ENCODE measurements around the gene CD302.

GRCh38 chr2:159762075-159762474 lies 35.9 kb downstream of the CD302 start:
- TF ChIP-seq, protein P1, sequence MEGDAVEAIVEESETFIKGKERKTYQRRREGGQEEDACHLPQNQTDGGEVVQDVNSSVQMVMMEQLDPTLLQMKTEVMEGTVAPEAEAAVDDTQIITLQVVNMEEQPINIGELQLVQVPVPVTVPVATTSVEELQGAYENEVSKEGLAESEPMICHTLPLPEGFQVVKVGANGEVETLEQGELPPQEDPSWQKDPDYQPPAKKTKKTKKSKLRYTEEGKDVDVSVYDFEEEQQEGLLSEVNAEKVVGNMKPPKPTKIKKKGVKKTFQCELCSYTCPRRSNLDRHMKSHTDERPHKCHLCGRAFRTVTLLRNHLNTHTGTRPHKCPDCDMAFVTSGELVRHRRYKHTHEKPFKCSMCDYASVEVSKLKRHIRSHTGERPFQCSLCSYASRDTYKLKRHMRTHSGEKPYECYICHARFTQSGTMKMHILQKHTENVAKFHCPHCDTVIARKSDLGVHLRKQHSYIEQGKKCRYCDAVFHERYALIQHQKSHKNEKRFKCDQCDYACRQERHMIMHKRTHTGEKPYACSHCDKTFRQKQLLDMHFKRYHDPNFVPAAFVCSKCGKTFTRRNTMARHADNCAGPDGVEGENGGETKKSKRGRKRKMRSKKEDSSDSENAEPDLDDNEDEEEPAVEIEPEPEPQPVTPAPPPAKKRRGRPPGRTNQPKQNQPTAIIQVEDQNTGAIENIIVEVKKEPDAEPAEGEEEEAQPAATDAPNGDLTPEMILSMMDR (IDR thresholded peaks at IDR 0.05 in 4 of 5, conservative IDR thresholded peaks at IDR 0.05 in 1 of 5): no peak
- TF ChIP-seq POLR2A (IDR thresholded peaks at IDR 0.05): no peak
